Liver (tissue), 9 donors: Measurements from ENCODE around the gene SMYD3. TPM values are rescaled to one million over a fixed set of nuclear protein-coding genes. Genes with fewer than 3 reads are reported as not detected.

Experiments
- DNase-seq: peaks from one replicate; pipeline ENCODE4 v3.0.0-alpha.2; 2017; ENCODE audit warnings: low spot score
- H3K27ac ChIP-seq, 2 donors: one replicate each; pipeline ENCODE4 v1.7.0; 2013; ENCODE audit warnings: inconsistent platforms in 2 of 2, low read length in 2 of 2, control low read depth in 1 of 2, low read depth in 1 of 2, mild to moderate bottlenecking in 1 of 2
- H3K27me3 ChIP-seq, 4 donors: one replicate each; pipeline versions ENCODE4 v1.6.1 to v1.7.0; 2013; ENCODE audit warnings: low read length in 3 of 4, inconsistent platforms in 1 of 4, mild to moderate bottlenecking in 1 of 4, moderate library complexity in 1 of 4; ENCODE audit not compliant: control insufficient read depth in 4 of 4, insufficient read depth in 4 of 4
- H3K36me3 ChIP-seq, 4 donors: one replicate each; pipeline versions ENCODE4 v1.6.1 to v1.7.0; 2013; ENCODE audit warnings: low read length in 3 of 4, mild to moderate bottlenecking in 3 of 4, low read depth in 1 of 4, moderate library complexity in 1 of 4; ENCODE audit not compliant: control insufficient read depth in 4 of 4, insufficient read depth in 3 of 4
- H3K4me1 ChIP-seq, 4 donors: one replicate each; pipeline versions ENCODE4 v1.6.1 to v1.7.0; 2013; ENCODE audit warnings: low read length in 3 of 4, mild to moderate bottlenecking in 3 of 4, moderate library complexity in 1 of 4; ENCODE audit not compliant: control insufficient read depth in 4 of 4, insufficient read depth in 4 of 4
- H3K4me3 ChIP-seq, 3 donors: one replicate each; pipeline versions ENCODE4 v1.6.1 to v1.7.0; 2013; ENCODE audit warnings: low read length in 3 of 3, control low read depth in 1 of 3, low read depth in 1 of 3, mild to moderate bottlenecking in 1 of 3
- H3K9ac ChIP-seq, 2 donors: one replicate each; pipeline ENCODE4 v1.7.0; 2013; ENCODE audit warnings: low read length in 2 of 2, mild to moderate bottlenecking in 2 of 2, moderate library complexity in 2 of 2, control low read depth in 1 of 2, low read depth in 1 of 2
- H3K9me3 ChIP-seq, 4 donors: one replicate each; pipeline versions ENCODE4 v1.6.1 to v1.7.0; 2013; ENCODE audit warnings: low read length in 3 of 4; ENCODE audit not compliant: control insufficient read depth in 4 of 4
- ATF3 ChIP-seq: IDR thresholded peaks from 2 replicates; pipeline ENCODE4 v1.6.1; 2016; ENCODE audit warnings: antibody characterized with exemption
- CTCF ChIP-seq: fragments of 150-350 bp; IDR thresholded peaks from 2 replicates; pipeline ENCODE4 v1.5.1; 2017; ENCODE audit warnings: improper control_type of control experiment, low read depth, low read length; ENCODE audit not compliant: missing input control
- EGR1 ChIP-seq, 2 donors: IDR thresholded peaks; 2 replicates each; pipeline ENCODE4 v1.6.1; 2016 to 2018; ENCODE audit warnings: antibody characterized with exemption in 2 of 2, low read depth in 2 of 2
- FOXA1 ChIP-seq: IDR thresholded peaks from 2 replicates; pipeline ENCODE4 v1.6.1; 2016; ENCODE audit warnings: antibody characterized with exemption
- FOXA2 ChIP-seq: IDR thresholded peaks from 2 replicates; pipeline ENCODE4 v1.6.1; 2016; ENCODE audit warnings: antibody characterized with exemption
- GABPA ChIP-seq, 2 donors: IDR thresholded peaks in 1 of 2; conservative IDR thresholded peaks in 1 of 2; 2 replicates each; pipeline ENCODE4 v1.6.1; 2016; ENCODE audit warnings: antibody characterized with exemption in 2 of 2, mild to moderate bottlenecking in 1 of 2, moderate library complexity in 1 of 2
- HNF4A ChIP-seq, 2 donors: conservative IDR thresholded peaks; 2 replicates each; pipeline ENCODE4 v1.6.1; 2016; ENCODE audit warnings: antibody characterized with exemption in 2 of 2, mild to moderate bottlenecking in 2 of 2
- HNF4G ChIP-seq: IDR thresholded peaks from 2 replicates; pipeline ENCODE4 v1.6.1; 2016; ENCODE audit warnings: antibody characterized with exemption
- JUND ChIP-seq, 2 donors: IDR thresholded peaks; 2 replicates each; pipeline ENCODE4 v1.6.1; 2016; ENCODE audit warnings: antibody characterized with exemption in 2 of 2
- MAX ChIP-seq: IDR thresholded peaks from 2 replicates; pipeline ENCODE4 v1.6.1; 2016; ENCODE audit warnings: antibody characterized with exemption
- NR2F2 ChIP-seq: IDR thresholded peaks from 2 replicates; pipeline ENCODE4 v1.6.1; 2016; ENCODE audit warnings: antibody characterized with exemption
- RAD21 ChIP-seq, 2 donors: IDR thresholded peaks; 2 replicates each; pipeline ENCODE4 v1.6.1; 2016; ENCODE audit warnings: antibody characterized with exemption in 2 of 2, mild to moderate bottlenecking in 2 of 2
- REST ChIP-seq: IDR thresholded peaks from 2 replicates; pipeline ENCODE4 v1.6.1; 2016; ENCODE audit warnings: antibody characterized with exemption, mild to moderate bottlenecking
- RXRA ChIP-seq, 2 donors: IDR thresholded peaks; 2 replicates each; pipeline ENCODE4 v1.6.1; 2017 to 2018; ENCODE audit warnings: antibody characterized with exemption in 2 of 2, mild to moderate bottlenecking in 1 of 2
- SP1 ChIP-seq: IDR thresholded peaks from 2 replicates; pipeline ENCODE4 v1.6.1; 2018; ENCODE audit warnings: antibody characterized with exemption, mild to moderate bottlenecking
- TAF1 ChIP-seq: conservative IDR thresholded peaks from 2 replicates; pipeline ENCODE4 v1.6.1; 2016; ENCODE audit warnings: antibody characterized with exemption, mild to moderate bottlenecking
- YY1 ChIP-seq: IDR thresholded peaks from 2 replicates; pipeline ENCODE4 v1.6.1; 2016; ENCODE audit warnings: antibody characterized with exemption, mild to moderate bottlenecking
- WGBS: extraction: QIAGEN DNeasy Blood & Tissue Kit; methylation state at CpG from one replicate; pipeline ENCODE4 v1.1.7; 2013; 5-methylcytosine and 5-hydroxymethylcytosine counted together
- polyA plus RNA-seq, 2 donors: library from polyadenylated mRNA; stranded (reverse) in 1 of 2; unstranded in 1 of 2; fragments of 200-250 nt in 1 of 2; fragments of >200 nt in 1 of 2; fragmentation: Nextera tagmentation in 1 of 2; extraction: Ambion mirVana in 1 of 2; gene quantifications; one replicate each; pipeline versions ENCODE4 v1.2.1 to v1.2.3, GENCODE V29; 2013 to 2015
- total RNA-seq, 2 donors: library from RNA; depleted of rRNA; stranded (reverse); fragments of >200 nt; gene quantifications; one replicate each; pipeline ENCODE4 v1.2.3, GENCODE V29; 2014
- donor health status: healthy.
- donor health status: healthy.
- donor health status: healthy.
- donor health status: healthy.
- donor health status: healthy.

The SMYD3 gene
- total and polyA plus RNA-seq, 4 donors, result 3.1 to 9.1 (median 8.0) TPM

GRCh38 chr1:245926888-245927287, 580.2 kb downstream of the SMYD3 start (continued):
- TF ChIP-seq REST, result no peak

GRCh38 chr1:245923215-245923614, 583.9 kb downstream of the SMYD3 start:
- WGBS, result 68% methylated on average over 7 of the region's 7 CpGs
- H3K4me3 ChIP-seq, result no peak overlapping the region
- TF ChIP-seq SP1 (no peak), GABPA (IDR thresholded peaks at IDR 0.05 in 1 of 2, conservative IDR thresholded peaks at IDR 0.05 in 1 of 2) (no peak), REST (no peak), FOXA1 (no peak), HNF4G (no peak)

GRCh38 chr1:245921417-245921816, 585.7 kb downstream of the SMYD3 start:
- Histone ChIP-seq H3K9me3 (no peaks in the 10 kb centered on the region), H3K27ac (no peak overlapping the region), H3K27me3 (no peaks in the 10 kb centered on the region), H3K9ac (no peak overlapping the region), H3K36me3 (no peaks in the 10 kb centered on the region), H3K4me3 (no peak overlapping the region), H3K4me1 (no peaks in the 10 kb centered on the region)
- 95% methylated on average over 2 of the region's 2 CpGs for WGBS
- DNase-seq, result no peak
- TF ChIP-seq RXRA (IDR thresholded peaks at IDR 0.05) (no peak), TAF1 (no peak), MAX (no peak), HNF4A (conservative IDR thresholded peaks at IDR 0.05) (no peak), FOXA1 (no peak), NR2F2 (no peak), CTCF (no peak), JUND (IDR thresholded peaks at IDR 0.05) (no peak), ATF3 (no peak), SP1 (no peak), RAD21 (IDR thresholded peaks at IDR 0.05) (no peak), FOXA2 (no peak), EGR1 (IDR thresholded peaks at IDR 0.05; ENCODE audit: low read depth in 2 of 2) (no peak), HNF4G (no peak), GABPA (IDR thresholded peaks at IDR 0.05 in 1 of 2, conservative IDR thresholded peaks at IDR 0.05 in 1 of 2) (no peak), REST (no peak), YY1 (no peak)

More at GRCh38 chr1:245923215-245923614, 583.9 kb downstream of the SMYD3 start:
- Histone ChIP-seq H3K9ac (no peak overlapping the region), H3K4me1 (no peaks in the 10 kb centered on the region), H3K9me3 (no peaks in the 10 kb centered on the region), H3K36me3 (no peaks in the 10 kb centered on the region), H3K27ac (no peak overlapping the region), H3K27me3 (no peaks in the 10 kb centered on the region)
- no peak for DNase-seq
